ENCODE results near the gene ATG2A. TPM values are rescaled to one million over a fixed set of nuclear protein-coding genes. Genes with fewer than 3 reads are reported as not detected.

Gene ATG2A
- total RNA-seq, 1 donor from 2014 or later: 21.4 TPM

DNA sequence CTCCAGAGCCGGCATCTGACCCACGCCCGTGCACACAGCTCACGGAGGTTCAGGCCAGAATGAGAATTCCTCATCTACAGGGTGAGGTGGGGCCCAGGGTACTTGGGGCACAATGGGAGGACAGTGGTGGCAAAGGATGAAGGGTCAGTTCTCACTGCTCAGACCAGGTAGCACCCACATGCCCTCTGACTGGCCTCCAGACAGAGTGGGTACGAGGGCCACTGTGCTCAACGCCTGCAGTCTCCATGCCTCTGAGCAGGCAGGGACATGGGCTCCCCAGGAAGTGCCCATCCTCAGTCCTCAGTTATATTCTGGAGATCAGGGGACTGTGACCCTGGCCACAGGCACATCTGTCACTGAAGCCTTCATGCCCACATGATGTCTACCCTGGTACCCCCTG lies 59.5 kb downstream of the ATG2A start:
- H3K27me3 ChIP-seq (ENCODE audit: insufficient read depth, low read length): no peaks in the 10 kb centered on the region
- H3K4me3 Mint-ChIP-seq (ENCODE audit: unreplicated experiment): no peak overlapping the region
- no peak overlapping the region for H3K9ac ChIP-seq (ENCODE audit: low read length)
- H3K27me3 Mint-ChIP-seq (ENCODE audit: low read depth, unreplicated experiment): no peaks in the 10 kb centered on the region
- H3K79me2 ChIP-seq (ENCODE audit: insufficient read depth, low read length): peaks cover 72% of the 10 kb centered on the region
- H3K36me3 Mint-ChIP-seq (ENCODE audit: low read depth, unreplicated experiment): peaks cover 16% of the 10 kb centered on the region
- H3K27ac ChIP-seq (ENCODE audit: low read depth, low read length): no peak overlapping the region
- no peak overlapping the region for H3K4me2 ChIP-seq (ENCODE audit: low read length)
- DNase-seq (ENCODE audit: low read depth): no peak
- H3K4me3 ChIP-seq (ENCODE audit: insufficient read depth, low read depth, low read length): no peak overlapping the region
- peaks cover 22% of the 10 kb centered on the region for H3K4me1 Mint-ChIP-seq (ENCODE audit: low read depth, unreplicated experiment)
- no peak for TF ChIP-seq EZH2 (IDR thresholded peaks at IDR 0.05; ENCODE audit: insufficient read depth, low read length)
- TF ChIP-seq, protein P1, sequence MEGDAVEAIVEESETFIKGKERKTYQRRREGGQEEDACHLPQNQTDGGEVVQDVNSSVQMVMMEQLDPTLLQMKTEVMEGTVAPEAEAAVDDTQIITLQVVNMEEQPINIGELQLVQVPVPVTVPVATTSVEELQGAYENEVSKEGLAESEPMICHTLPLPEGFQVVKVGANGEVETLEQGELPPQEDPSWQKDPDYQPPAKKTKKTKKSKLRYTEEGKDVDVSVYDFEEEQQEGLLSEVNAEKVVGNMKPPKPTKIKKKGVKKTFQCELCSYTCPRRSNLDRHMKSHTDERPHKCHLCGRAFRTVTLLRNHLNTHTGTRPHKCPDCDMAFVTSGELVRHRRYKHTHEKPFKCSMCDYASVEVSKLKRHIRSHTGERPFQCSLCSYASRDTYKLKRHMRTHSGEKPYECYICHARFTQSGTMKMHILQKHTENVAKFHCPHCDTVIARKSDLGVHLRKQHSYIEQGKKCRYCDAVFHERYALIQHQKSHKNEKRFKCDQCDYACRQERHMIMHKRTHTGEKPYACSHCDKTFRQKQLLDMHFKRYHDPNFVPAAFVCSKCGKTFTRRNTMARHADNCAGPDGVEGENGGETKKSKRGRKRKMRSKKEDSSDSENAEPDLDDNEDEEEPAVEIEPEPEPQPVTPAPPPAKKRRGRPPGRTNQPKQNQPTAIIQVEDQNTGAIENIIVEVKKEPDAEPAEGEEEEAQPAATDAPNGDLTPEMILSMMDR (IDR thresholded peaks at IDR 0.05; ENCODE audit: insufficient read depth, low read depth, low read length): no peak
- peaks cover 9% of the 10 kb centered on the region for H3K36me3 ChIP-seq (ENCODE audit: insufficient read depth, low read length)
- FAIRE-seq: no peak
- no peaks in the 10 kb centered on the region for H3K9me3 ChIP-seq (ENCODE audit: insufficient read depth, low read depth, low read length)
- H3K9me3 Mint-ChIP-seq (ENCODE audit: unreplicated experiment): no peaks in the 10 kb centered on the region
- H4K20me1 ChIP-seq (ENCODE audit: insufficient read depth, low read length): peaks cover 23% of the 10 kb centered on the region
- H3K27ac Mint-ChIP-seq (ENCODE audit: unreplicated experiment): no peak overlapping the region
- peaks cover 36% of the 10 kb centered on the region for H3K4me1 ChIP-seq (ENCODE audit: insufficient read depth, low read length)
- H2AFZ ChIP-seq (ENCODE audit: low read depth, low read length): no peak overlapping the region

DNA sequence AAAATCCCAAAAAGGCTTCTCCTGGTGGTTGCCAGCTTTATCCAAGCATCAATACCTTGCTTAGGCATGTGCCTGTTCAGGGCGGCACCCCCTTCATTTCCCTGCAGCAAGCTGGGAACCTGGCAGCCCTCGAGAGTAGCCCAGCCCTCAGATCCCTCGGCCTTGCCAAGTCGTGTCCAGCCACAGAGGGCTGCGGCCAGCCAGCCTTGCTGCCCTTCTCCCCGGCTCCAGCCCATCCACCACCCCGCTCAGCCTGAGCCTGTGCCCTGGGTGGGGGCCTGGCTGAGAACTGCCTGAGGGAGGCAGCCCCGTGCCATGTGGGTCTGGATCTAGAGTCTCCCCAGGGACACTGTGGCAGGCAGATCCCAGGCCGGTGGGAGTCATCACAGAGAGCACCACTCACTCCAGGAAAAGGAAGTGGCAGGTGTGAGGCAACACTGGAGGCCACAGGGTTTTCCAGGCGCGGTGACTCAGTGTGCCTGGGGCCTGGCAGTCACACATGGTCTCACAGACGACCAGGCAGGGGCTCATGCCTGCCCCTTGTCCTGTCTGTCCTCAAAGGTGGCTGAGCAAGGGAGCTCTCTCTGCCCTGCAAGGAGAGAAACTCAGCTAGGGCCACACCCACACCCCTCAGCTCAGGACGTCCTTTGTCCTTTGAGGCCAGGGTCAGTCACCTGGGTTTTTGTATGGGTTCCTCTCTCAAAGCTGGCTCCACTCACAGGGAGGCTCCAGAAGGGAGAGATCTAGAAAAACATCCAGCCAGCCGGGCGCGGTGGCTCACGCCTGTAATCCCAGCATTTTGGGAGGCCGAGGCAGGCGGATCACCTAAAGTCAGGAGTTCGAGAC lies 60.4 kb downstream of the ATG2A start:
- Histone ChIP-seq H3K36me3 (ENCODE audit: insufficient read depth, low read length) (peaks cover 9% of the 10 kb centered on the region), H4K20me1 (ENCODE audit: insufficient read depth, low read length) (peaks cover 20% of the 10 kb centered on the region), H3K27ac (ENCODE audit: low read depth, low read length) (peak overlapping the region; percentile 86), H2AFZ (ENCODE audit: low read depth, low read length) (no peak overlapping the region), H3K79me2 (ENCODE audit: insufficient read depth, low read length) (peaks cover 63% of the 10 kb centered on the region), H3K9ac (ENCODE audit: low read length) (peak overlapping the region; percentile 58), H3K4me3 (ENCODE audit: insufficient read depth, low read depth, low read length) (no peak overlapping the region), H3K27me3 (ENCODE audit: insufficient read depth, low read length) (no peaks in the 10 kb centered on the region), H3K4me2 (ENCODE audit: low read length) (peak overlapping the region; percentile 76), H3K4me1 (ENCODE audit: insufficient read depth, low read length) (peaks cover 34% of the 10 kb centered on the region), H3K9me3 (ENCODE audit: insufficient read depth, low read depth, low read length) (no peaks in the 10 kb centered on the region)
- Mint-ChIP-seq H3K4me3 (ENCODE audit: unreplicated experiment) (peak overlapping the region; percentile 27), H3K27ac (ENCODE audit: unreplicated experiment) (no peak overlapping the region), H3K9me3 (ENCODE audit: unreplicated experiment) (no peaks in the 10 kb centered on the region), H3K27me3 (ENCODE audit: low read depth, unreplicated experiment) (no peaks in the 10 kb centered on the region), H3K4me1 (ENCODE audit: low read depth, unreplicated experiment) (peaks cover 17% of the 10 kb centered on the region), H3K36me3 (ENCODE audit: low read depth, unreplicated experiment) (peaks cover 17% of the 10 kb centered on the region)
- DNase-seq (ENCODE audit: low read depth) (peak; percentile 72), FAIRE-seq (no peak)
- TF ChIP-seq, protein P1 (IDR thresholded peaks at IDR 0.05; ENCODE audit: insufficient read depth, low read depth, low read length): no peak
- no peak for TF ChIP-seq EZH2 (IDR thresholded peaks at IDR 0.05; ENCODE audit: insufficient read depth, low read length)

Data from astrocyte (in vitro differentiated cells and primary cell).